Gastroesophageal sphincter (tissue), 4 donors: ENCODE data around the gene STXBP1. TPM values are rescaled to one million over a fixed set of nuclear protein-coding genes. Genes with fewer than 3 reads are reported as not detected.

Experiments used
- ATAC-seq: fragments of 150-250 bp; one replicate; pipeline ENCODE4 v1.9.1; 2016; ENCODE audit warnings: mild to moderate bottlenecking, moderate library complexity
- H3K27ac ChIP-seq, 4 donors: fragments of 200-600 bp; sonication (generic) in 3 of 4; 1 replicate in 3 of 4; 2 replicates in 1 of 4; pipeline ENCODE4 v1.5.1; 2016 to 2019
- H3K27me3 ChIP-seq: fragments of 200-600 bp; sonication (generic); one replicate; pipeline ENCODE4 v1.5.1; 2019
- H3K36me3 ChIP-seq, 2 donors: fragments of 200-600 bp; sonication (generic); one replicate each; pipeline ENCODE4 v1.5.1; 2019; ENCODE audit warnings: control low read depth in 1 of 2
- H3K4me1 ChIP-seq, 3 donors: fragments of 200-600 bp; sonication (generic); 1 replicate in 2 of 3; 2 replicates in 1 of 3; pipeline ENCODE4 v1.5.1; 2016 to 2019; ENCODE audit warnings: control low read depth in 2 of 3
- H3K4me3 ChIP-seq, 2 donors: fragments of 200-600 bp; sonication (generic); one replicate each; pipeline ENCODE4 v1.5.1; 2019; ENCODE audit warnings: mild to moderate bottlenecking in 1 of 2, moderate library complexity in 1 of 2
- H3K9me3 ChIP-seq, 3 donors: fragments of 200-600 bp; sonication (generic); one replicate each; pipeline ENCODE4 v1.5.1; 2017 to 2019; ENCODE audit warnings: control low read depth in 2 of 3
- EP300 ChIP-seq: sonication (generic); formaldehyde crosslinking; IDR thresholded peaks from one replicate; pipeline ENCODE4 v1.6.1; 2017; ENCODE audit warnings: antibody characterized with exemption, mild to moderate bottlenecking
- POLR2A ChIP-seq, 2 donors: fragments of 450-650 bp; IDR thresholded peaks; one replicate each; pipeline ENCODE4 v1.6.1; 2017; ENCODE audit warnings: antibody characterized with exemption in 2 of 2, mild to moderate bottlenecking in 2 of 2, moderate library complexity in 1 of 2
- POLR2AphosphoS5 ChIP-seq: sonication (generic); formaldehyde crosslinking; IDR thresholded peaks from one replicate; pipeline ENCODE4 v1.6.1; 2017; ENCODE audit warnings: antibody characterized with exemption
- WGBS, 2 donors: methylation state at CpG; one replicate each; pipeline ENCODE4 v1.1.5; 2018; ENCODE audit warnings: low coverage in 1 of 2; 5-methylcytosine and 5-hydroxymethylcytosine counted together
- total RNA-seq, 4 donors: library from RNA; depleted of rRNA; stranded (reverse); fragments of >200 nt; gene quantifications; one replicate each; pipeline ENCODE4 v1.1.0, GENCODE V29; 2016
- TF ChIP-seq, protein P1 (sequence below), 4 experiments: fragments of 200-600 bp in 2 of 4; fragments of 450-650 bp in 2 of 4; sonication (generic) in 1 of 4; IDR thresholded peaks; one replicate each; pipeline ENCODE4 v1.5.1; 2017 to 2019; ENCODE audit warnings: antibody characterized with exemption in 4 of 4, mild to moderate bottlenecking in 2 of 4, moderate library complexity in 2 of 4

Gene STXBP1
- total RNA-seq, 4 donors from 2014 or later: 25.7 to 47.0 (median 33.1) TPM

DNA sequence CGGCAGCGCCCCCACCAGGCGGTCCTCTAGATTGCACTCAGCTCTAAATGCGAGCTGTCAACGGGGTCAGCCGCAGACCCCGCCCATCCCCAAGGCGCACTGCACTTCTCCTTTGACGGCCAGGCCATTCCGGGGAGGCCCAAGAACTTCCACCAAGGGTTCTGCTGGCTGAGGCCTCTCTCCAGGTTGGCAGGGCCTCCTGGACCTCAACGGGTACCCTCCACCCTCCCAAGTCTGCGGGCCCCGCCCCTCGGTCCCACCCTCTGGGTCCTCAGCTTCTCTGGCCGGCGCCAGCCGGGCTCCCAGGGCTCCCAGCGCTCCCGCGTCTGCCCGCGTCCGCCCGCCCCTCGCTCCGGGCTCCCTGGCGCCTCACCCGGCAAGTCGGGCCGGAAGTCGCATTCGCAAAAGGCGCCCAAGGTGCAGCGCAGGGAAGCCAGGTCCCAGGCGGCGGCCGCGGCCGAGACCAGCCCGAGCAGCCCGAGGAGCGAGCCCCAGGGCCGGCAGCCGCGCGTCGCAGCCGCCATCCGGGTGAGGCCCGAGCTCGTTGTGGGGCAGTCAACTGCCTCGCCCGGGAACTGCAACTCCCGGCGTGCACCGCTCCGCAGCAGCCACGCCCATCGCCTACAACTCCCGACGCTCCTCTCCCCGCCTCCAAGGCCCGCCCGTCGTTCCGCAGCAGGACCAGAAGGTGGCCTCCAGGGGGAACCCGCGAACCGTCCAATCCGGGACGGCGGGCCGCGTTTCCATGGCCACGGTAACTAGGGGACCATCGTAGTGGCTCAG, 122.9 kb downstream of the STXBP1 start, which contains the start of gene TOR2A:
Gene TOR2A, minus strand, starts transcription at position 548 of the 783 bp plus-strand sequence. Its CDS starts 24 bp downstream, at position 524.
- peak within 1 kb of the TSS; percentile 76 to 84 for H3K4me3 ChIP-seq
- peaks cover 0 to 24% (median 8%) of the 10 kb centered on the region in 3 donors for H3K4me1 ChIP-seq
- peaks cover 11% of the 10 kb centered on the region for H3K27me3 ChIP-seq
- peak; percentile 95 for ATAC-seq
- no peaks in the 10 kb centered on the region for H3K9me3 ChIP-seq
- TF ChIP-seq POLR2A (IDR thresholded peaks at IDR 0.05) (peak; percentile 91), POLR2AphosphoS5 (peak; percentile 50), EP300 (no peak)
- TF ChIP-seq, protein P1, sequence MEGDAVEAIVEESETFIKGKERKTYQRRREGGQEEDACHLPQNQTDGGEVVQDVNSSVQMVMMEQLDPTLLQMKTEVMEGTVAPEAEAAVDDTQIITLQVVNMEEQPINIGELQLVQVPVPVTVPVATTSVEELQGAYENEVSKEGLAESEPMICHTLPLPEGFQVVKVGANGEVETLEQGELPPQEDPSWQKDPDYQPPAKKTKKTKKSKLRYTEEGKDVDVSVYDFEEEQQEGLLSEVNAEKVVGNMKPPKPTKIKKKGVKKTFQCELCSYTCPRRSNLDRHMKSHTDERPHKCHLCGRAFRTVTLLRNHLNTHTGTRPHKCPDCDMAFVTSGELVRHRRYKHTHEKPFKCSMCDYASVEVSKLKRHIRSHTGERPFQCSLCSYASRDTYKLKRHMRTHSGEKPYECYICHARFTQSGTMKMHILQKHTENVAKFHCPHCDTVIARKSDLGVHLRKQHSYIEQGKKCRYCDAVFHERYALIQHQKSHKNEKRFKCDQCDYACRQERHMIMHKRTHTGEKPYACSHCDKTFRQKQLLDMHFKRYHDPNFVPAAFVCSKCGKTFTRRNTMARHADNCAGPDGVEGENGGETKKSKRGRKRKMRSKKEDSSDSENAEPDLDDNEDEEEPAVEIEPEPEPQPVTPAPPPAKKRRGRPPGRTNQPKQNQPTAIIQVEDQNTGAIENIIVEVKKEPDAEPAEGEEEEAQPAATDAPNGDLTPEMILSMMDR (IDR thresholded peaks at IDR 0.05): peak in 3 of 4 experiments; percentile 94 to 98 (median 98)
- H3K36me3 ChIP-seq: peaks cover 0 to 41% of the 10 kb centered on the region in 2 donors
- 0% methylated on average over 4 of the region's 76 CpGs; no CpG with 5 or more reads in 1 of the 2 donors for WGBS, 2 donors
- peak within 1 kb of the TSS; percentile 88 to 98 (median 94) for H3K27ac ChIP-seq

DNA sequence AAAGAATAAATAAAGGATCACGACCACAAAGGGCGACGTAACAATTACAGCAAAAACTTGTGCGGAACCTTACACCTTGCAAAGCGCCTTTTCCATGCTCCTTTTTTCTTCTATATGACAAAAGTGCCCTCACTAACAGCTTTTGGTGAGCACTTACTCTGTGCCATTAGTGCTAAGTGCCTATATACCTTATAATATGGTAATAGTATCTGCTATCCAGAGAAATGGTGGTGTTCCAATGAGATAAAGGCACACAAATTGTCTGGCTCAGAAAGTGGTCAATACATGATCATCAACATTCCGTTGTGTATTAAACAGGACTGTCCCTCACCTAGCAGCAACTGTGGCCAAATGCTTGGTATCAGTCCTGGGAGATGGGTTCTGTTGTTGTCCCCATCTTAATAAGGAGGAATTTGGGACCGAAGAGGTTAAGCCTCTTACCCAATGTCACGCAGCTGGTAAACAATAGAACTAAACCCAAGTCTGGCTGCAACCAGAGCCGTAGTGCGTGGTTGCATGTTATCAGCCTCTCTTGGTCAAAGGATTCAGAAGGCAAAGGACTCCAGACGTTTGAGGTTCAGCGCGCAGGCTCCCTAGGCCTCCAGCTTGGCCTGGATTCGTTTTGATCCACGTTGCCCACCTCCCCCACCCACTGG, 123.6 kb downstream of the STXBP1 start:
- no peak for ATAC-seq
- H3K27me3 ChIP-seq: peaks cover 18% of the 10 kb centered on the region
- peak overlapping the region in 1 of 2 donors; percentile 84 for H3K4me3 ChIP-seq
- TF ChIP-seq, protein P1 (IDR thresholded peaks at IDR 0.05): no peak
- TF ChIP-seq POLR2A (IDR thresholded peaks at IDR 0.05) (no peak), EP300 (no peak), POLR2AphosphoS5 (no peak)
- peaks cover 0 to 28% (median 12%) of the 10 kb centered on the region in 3 donors for H3K4me1 ChIP-seq
- WGBS, 2 donors: 25 to 31% methylated on average over 12 to 13 of the region's 15 CpGs
- no peaks in the 10 kb centered on the region for H3K9me3 ChIP-seq
- H3K36me3 ChIP-seq: peaks cover 0 to 39% of the 10 kb centered on the region in 2 donors
- peak overlapping the region in 3 of 4 donors; percentile 94 to 98 (median 95) for H3K27ac ChIP-seq

DNA sequence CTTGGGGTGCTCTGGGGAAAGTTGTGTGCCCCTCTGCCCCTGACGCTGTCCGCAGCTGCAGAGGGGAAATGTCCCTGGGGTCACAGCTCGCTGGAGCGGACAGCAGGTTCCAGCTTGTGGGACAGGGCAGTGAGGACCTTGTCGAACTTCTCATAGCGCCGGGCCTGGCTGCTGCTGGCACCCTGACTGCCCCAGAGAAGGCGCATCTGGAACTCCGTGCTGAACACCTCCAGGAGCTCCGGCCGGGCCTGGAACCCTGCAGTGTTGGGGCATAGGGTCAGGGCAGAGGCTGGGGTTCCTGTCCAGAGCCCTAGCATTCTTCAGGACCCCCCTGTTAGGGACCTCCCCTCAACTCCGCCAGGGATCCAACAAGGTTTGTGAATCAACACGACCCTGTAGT, 126.6 kb downstream of the STXBP1 start:
- Histone ChIP-seq H3K27ac (no peak overlapping the region), H3K4me3 (no peak overlapping the region), H3K9me3 (no peaks in the 10 kb centered on the region), H3K4me1 (peaks cover 0 to 40% (median 14%) of the 10 kb centered on the region in 3 donors), H3K27me3 (peaks cover 44% of the 10 kb centered on the region), H3K36me3 (peaks cover 0 to 28% of the 10 kb centered on the region in 2 donors)
- WGBS, 2 donors: 83 to 97% methylated on average over 1 to 4 of the region's 13 CpGs
- TF ChIP-seq, protein P1 (IDR thresholded peaks at IDR 0.05): no peak
- no peak for TF ChIP-seq POLR2A (IDR thresholded peaks at IDR 0.05)
- no peak for TF ChIP-seq EP300
- no peak for TF ChIP-seq POLR2AphosphoS5
- ATAC-seq: no peak

DNA sequence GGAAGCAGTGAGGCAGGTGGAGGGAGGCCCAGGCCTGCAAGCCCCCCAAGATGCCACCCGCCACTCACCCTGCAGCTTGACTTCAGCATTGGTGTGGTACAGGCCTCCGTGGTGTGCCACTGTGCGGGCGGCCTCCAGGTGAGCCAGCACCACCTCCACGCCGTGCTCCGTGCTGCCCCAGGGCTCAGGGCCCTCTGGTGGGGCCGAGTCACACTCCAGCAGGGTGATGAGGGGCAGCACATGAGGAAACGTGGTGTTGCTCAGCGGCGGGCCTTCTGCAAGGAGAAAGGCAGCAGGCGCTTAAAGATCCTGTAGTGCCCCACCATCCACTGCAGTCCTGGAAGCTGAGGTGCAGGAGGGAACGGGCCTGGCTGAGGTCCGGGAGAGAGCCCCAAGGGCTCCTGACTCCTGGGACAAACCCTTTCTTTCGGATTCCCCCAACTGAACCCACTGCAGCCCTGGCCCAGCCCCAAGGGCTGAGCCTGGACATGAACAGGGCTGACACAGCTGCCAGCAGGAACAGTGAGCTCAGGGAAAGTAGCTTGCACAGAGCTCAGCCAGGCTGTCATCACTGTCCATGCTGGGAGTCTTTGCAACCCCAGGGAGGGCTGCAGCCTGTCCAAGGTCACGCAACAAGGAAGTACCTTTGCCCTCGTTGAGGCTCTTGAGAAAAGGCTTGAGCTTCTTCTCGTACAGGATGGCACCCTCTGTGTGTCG, 127.7 kb downstream of the STXBP1 start:
- no peak for TF ChIP-seq POLR2AphosphoS5
- TF ChIP-seq POLR2A (IDR thresholded peaks at IDR 0.05): no peak
- TF ChIP-seq, protein P1 (IDR thresholded peaks at IDR 0.05): no peak
- no peak for TF ChIP-seq EP300
- ATAC-seq: no peak
- H3K36me3 ChIP-seq: peaks cover 0 to 31% of the 10 kb centered on the region in 2 donors
- peaks cover 0 to 30% (median 7%) of the 10 kb centered on the region in 3 donors for H3K4me1 ChIP-seq
- no peak overlapping the region for H3K4me3 ChIP-seq
- no peaks in the 10 kb centered on the region for H3K9me3 ChIP-seq
- peaks cover 55% of the 10 kb centered on the region for H3K27me3 ChIP-seq
- WGBS, 2 donors: 86% methylated on average over 4 of the region's 19 CpGs; no CpG with 5 or more reads in 1 of the 2 donors
- peak overlapping the region in 3 of 4 donors; percentile 58 to 72 (median 69) for H3K27ac ChIP-seq
